Parathyroid adenoma (tissue), 2 donors: ENCODE results near the gene MFSD1.

ENCODE experiments used
- H2AFZ ChIP-seq: fragments of 300-600 bp; sonication (generic); one replicate; pipeline ENCODE4 v1.7.0; 2017; ENCODE audit warnings: antibody characterized with exemption, mild to moderate bottlenecking
- H3K27ac ChIP-seq: fragments of 300-600 bp; sonication (generic); one replicate; pipeline ENCODE4 v1.7.0; 2017
- H3K27me3 ChIP-seq: fragments of 300-600 bp; sonication (generic); one replicate; pipeline ENCODE4 v1.7.0; 2017; ENCODE audit warnings: low read length; ENCODE audit not compliant: control insufficient read depth, insufficient read depth
- H3K36me3 ChIP-seq: fragments of 300-600 bp; sonication (generic); one replicate; pipeline ENCODE4 v1.7.0; 2017; ENCODE audit warnings: low read length; ENCODE audit not compliant: control insufficient read depth, insufficient read depth
- H3K4me1 ChIP-seq: fragments of 300-600 bp; sonication (generic); one replicate; pipeline ENCODE4 v1.7.0; 2017; ENCODE audit warnings: control low read depth
- H3K4me2 ChIP-seq: fragments of 300-600 bp; sonication (generic); one replicate; pipeline ENCODE4 v1.7.0; 2017; ENCODE audit warnings: low read length
- H3K4me3 ChIP-seq: fragments of 300-600 bp; sonication (generic); one replicate; pipeline ENCODE4 v1.7.0; 2017; ENCODE audit warnings: low read depth, low read length
- H3K79me2 ChIP-seq: fragments of 300-600 bp; sonication (generic); one replicate; pipeline ENCODE4 v1.7.0; 2017; ENCODE audit warnings: control low read depth
- H3K9ac ChIP-seq: fragments of 300-600 bp; sonication (generic); one replicate; pipeline ENCODE4 v1.7.0; 2017; ENCODE audit warnings: mild to moderate bottlenecking
- H3K9me3 ChIP-seq: fragments of 300-600 bp; sonication (generic); one replicate; pipeline ENCODE4 v1.7.0; 2017; ENCODE audit warnings: low read length; ENCODE audit not compliant: control insufficient read depth
- CTCF ChIP-seq: fragments of 300-600 bp; sonication (generic); IDR thresholded peaks from one replicate; pipeline ENCODE4 v1.7.0; 2017; ENCODE audit warnings: antibody characterized with exemption, mild to moderate bottlenecking
- donor health status: primary hyperparathyroidism.

Gene MFSD1

GRCh38 chr3:158863247-158863646 lies 61.4 kb downstream of the MFSD1 start:
- no peak for TF ChIP-seq CTCF
- Histone ChIP-seq H3K4me1 (no peaks in the 10 kb centered on the region), H3K36me3 (no peaks in the 10 kb centered on the region), H3K27me3 (no peaks in the 10 kb centered on the region), H3K9me3 (no peaks in the 10 kb centered on the region), H2AFZ (no peak overlapping the region), H3K4me3 (no peak overlapping the region), H3K4me2 (no peak overlapping the region), H3K27ac (no peak overlapping the region), H3K9ac (no peak overlapping the region), H3K79me2 (no peaks in the 10 kb centered on the region)

- H2AFZ ChIP-seq, result no peak overlapping the region
- H3K4me3 ChIP-seq, result no peak overlapping the region
- H3K9me3 ChIP-seq, result no peaks in the 10 kb centered on the region
- H3K9ac ChIP-seq, result no peak overlapping the region
- no peaks in the 10 kb centered on the region for H3K27me3 ChIP-seq
- no peaks in the 10 kb centered on the region for H3K79me2 ChIP-seq
- TF ChIP-seq CTCF, result no peak
- no peak overlapping the region for H3K27ac ChIP-seq
- H3K4me2 ChIP-seq, result no peak overlapping the region
- no peaks in the 10 kb centered on the region for H3K4me1 ChIP-seq
- no peaks in the 10 kb centered on the region for H3K36me3 ChIP-seq
Observed at GRCh38 chr3:158864492-158864891, 62.6 kb downstream of the MFSD1 start.

- no peaks in the 10 kb centered on the region for H3K79me2 ChIP-seq
- H3K4me2 ChIP-seq, result no peak overlapping the region
- H3K4me3 ChIP-seq, result no peak overlapping the region
- no peak for TF ChIP-seq CTCF
- no peak overlapping the region for H3K9ac ChIP-seq
- H3K4me1 ChIP-seq, result no peaks in the 10 kb centered on the region
- H3K36me3 ChIP-seq, result no peaks in the 10 kb centered on the region
- H3K9me3 ChIP-seq, result no peaks in the 10 kb centered on the region
- no peak overlapping the region for H2AFZ ChIP-seq
- no peaks in the 10 kb centered on the region for H3K27me3 ChIP-seq
- H3K27ac ChIP-seq, result no peak overlapping the region
Observed at GRCh38 chr3:158875700-158876099, 73.8 kb downstream of the MFSD1 start.
